Motor neuron (in vitro differentiated cells): Measurements from ENCODE around the gene CXCL1. TPM values are rescaled to one million over a fixed set of nuclear protein-coding genes. Genes with fewer than 3 reads are reported as not detected.

Experiments
- ATAC-seq, 8 experiments: fragments of 200-7000 bp; cut with Tn5 transposase; replicated peaks in 6 of 8; 2 replicates each; pipeline ENCODE4 v1.8.0; 2021; ENCODE audit warnings: mild to moderate bottlenecking in 8 of 8, moderate library complexity in 8 of 8
- H3K27ac ChIP-seq, 2 donors: fragments of 250-450 bp; sonication (Bioruptor Pico); 2 replicates each; pipeline ENCODE4 v1.9.0; 2021; ENCODE audit warnings: antibody characterized with exemption in 2 of 2, mild to moderate bottlenecking in 2 of 2, moderate library complexity in 1 of 2
- H3K4me1 ChIP-seq, 2 donors: fragments of 250-450 bp; sonication (Bioruptor Pico); replicated peaks in 1 of 2; 2 replicates each; pipeline ENCODE4 v1.6.1; 2021; ENCODE audit warnings: antibody characterized with exemption in 2 of 2, mild to moderate bottlenecking in 2 of 2, moderate library complexity in 1 of 2
- H3K4me3 ChIP-seq, 5 donors: fragments of 250-450 bp; sonication (Bioruptor Pico); 2 replicates each; pipeline ENCODE4 v1.9.0; 2021; ENCODE audit warnings: antibody characterized with exemption in 5 of 5, mild to moderate bottlenecking in 5 of 5, moderate library complexity in 4 of 5
- WGBS, 10 experiments: fragments of 450-650 bp; shearing (Covaris generic); methylation state at CpG; one replicate each; pipeline ENCODE4 v1.0.0; 2022; 5-methylcytosine and 5-hydroxymethylcytosine counted together
- in situ Hi-C, 9 experiments: fragments of 400-800 bp; cut with MboI; loops; one replicate each; pipeline ENCODE4 v1.15.0; 2021; ENCODE audit warnings: low sequenced_read_pairs in 9 of 9, low pct_unique_long_range_greater_than_20kb in 2 of 9; ENCODE audit not compliant: unreplicated experiment in 9 of 9
- total RNA-seq, 8 experiments: library from RNA; unstranded; fragments of 300-600 nt; gene quantifications; 2 replicates each; pipeline versions ENCODE4 v1.2.3 to v1.2.4, GENCODE V29; 2022

CXCL1 gene
- total RNA-seq, 8 experiments from 2014 or later, result 0.18 to 50.5 (median 2.5) TPM; not detected in 1

GRCh38 chr4:73856518-73856917, 12.7 kb upstream of the CXCL1 start:
- no peak for ATAC-seq
- Histone ChIP-seq H3K4me3 (no peak overlapping the region), H3K4me1 (no peaks in the 10 kb centered on the region), H3K27ac (no peak overlapping the region)
- in situ Hi-C loops, result loop anchor here in 1 of 9 experiments (25.0 kb wide), 1 partner anchor 119 kb away; the partner anchor contains the start of gene CXCL8

DNA sequence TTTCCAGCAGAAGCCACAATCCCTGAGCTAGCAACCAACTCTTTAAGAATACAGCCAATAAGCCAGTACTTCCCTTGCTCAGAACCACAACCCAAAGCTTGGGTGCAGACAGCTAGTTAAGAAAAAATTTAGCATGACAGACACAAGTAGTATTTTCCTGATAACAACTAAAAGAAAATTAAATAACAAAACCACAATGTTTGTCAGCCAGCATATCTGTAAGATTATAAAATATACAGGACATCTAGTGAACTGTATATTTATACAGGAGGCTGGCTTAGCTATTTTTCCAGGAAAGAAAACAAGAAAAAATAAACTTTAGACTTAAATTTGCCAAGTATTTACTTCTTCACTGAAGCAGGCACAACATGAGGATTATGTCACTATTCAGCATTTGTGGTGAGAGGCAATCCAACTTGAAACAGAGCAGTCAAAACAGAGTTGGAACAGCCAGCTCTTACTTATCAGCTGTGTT, 9.5 kb upstream of the CXCL1 start:
- no peak overlapping the region for H3K4me3 ChIP-seq
- no peaks in the 10 kb centered on the region for H3K4me1 ChIP-seq
- no peak for ATAC-seq
- H3K27ac ChIP-seq, result no peak overlapping the region
- in situ Hi-C loops, result loop anchor here in 1 of 9 experiments (25.0 kb wide), 1 partner anchor 122 kb away; the partner anchor contains the start of gene CXCL8

GRCh38 chr4:73860181-73860580, 9.0 kb upstream of the CXCL1 start:
- ATAC-seq, result no peak
- 10 to 100% (median 58%) methylated on average over 1 to 4 of the region's 4 CpGs for WGBS, 10 experiments
- in situ Hi-C loops, result loop anchor here in 1 of 9 experiments (25.0 kb wide), 1 partner anchor 123 kb away; the partner anchor contains the start of gene CXCL8
- no peak overlapping the region for H3K4me3 ChIP-seq
- no peaks in the 10 kb centered on the region for H3K4me1 ChIP-seq
- H3K27ac ChIP-seq, result no peak overlapping the region

DNA sequence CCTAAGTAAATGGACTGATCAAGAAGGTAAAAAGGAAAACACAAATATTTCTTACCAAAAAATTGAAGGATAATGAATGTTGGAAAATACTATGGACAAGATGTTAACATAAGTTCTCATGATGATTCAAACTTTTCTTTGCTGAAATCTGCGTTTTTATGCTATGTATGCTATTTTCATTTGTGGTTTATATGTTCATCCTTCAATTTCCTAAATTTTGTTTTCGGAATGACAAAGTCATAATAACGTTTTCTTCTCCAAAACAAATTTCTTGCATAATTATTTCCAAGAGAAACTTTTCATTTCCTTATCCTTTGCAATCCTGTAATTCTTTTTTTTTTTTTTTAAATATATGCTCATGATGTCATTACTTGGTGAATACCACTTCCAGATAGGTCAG, 8.3 kb upstream of the CXCL1 start:
- H3K4me3 ChIP-seq, result no peak overlapping the region
- ATAC-seq, result no peak
- in situ Hi-C loops, result loop anchor here in 1 of 9 experiments (25.0 kb wide), 1 partner anchor 124 kb away; the partner anchor contains the start of gene CXCL8
- WGBS, 10 experiments, result 46 to 100% (median 81%) methylated on average over 1 to 3 of the region's 3 CpGs
- H3K4me1 ChIP-seq, result no peaks in the 10 kb centered on the region
- no peak overlapping the region for H3K27ac ChIP-seq

- ATAC-seq, result no peak
Observed at GRCh38 chr4:73862322-73862721, 6.9 kb upstream of the CXCL1 start.

DNA sequence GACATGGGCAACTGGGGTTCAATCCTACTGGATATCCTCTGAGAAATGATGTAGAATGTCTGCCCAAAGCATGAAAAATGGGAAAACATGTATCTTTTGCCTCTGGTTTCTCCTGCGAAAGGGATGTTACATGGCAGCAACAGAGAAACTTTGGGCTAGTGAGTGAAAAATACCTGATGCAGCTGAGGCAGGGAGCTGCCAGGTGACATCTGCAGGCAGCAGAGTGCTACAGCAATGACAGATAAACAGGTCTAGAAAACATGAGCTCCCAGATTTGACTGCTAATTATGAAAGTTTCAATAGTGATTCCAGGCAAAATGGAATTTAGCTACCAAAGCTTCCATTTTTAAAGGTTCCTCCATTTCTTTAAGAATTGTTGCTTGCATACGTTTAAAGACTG, 4.8 kb upstream of the CXCL1 start:
- H3K4me3 ChIP-seq, result no peak overlapping the region
- 58 to 100% (median 83%) methylated on average over 1 to 2 of the region's 2 CpGs for WGBS, 10 experiments
- no peaks in the 10 kb centered on the region for H3K4me1 ChIP-seq
- H3K27ac ChIP-seq, result no peak overlapping the region
- in situ Hi-C loops, result loop anchor here in 1 of 9 experiments (25.0 kb wide), 1 partner anchor 127 kb away; the partner anchor contains the start of gene CXCL8
- ATAC-seq, result peak in 2 of 8 experiments; percentile 8 to 15

More at GRCh38 chr4:73862322-73862721, 6.9 kb upstream of the CXCL1 start:
- in situ Hi-C loops, result loop anchor here in 1 of 9 experiments (25.0 kb wide), 1 partner anchor 125 kb away; the partner anchor contains the start of gene CXCL8
- no peak overlapping the region for H3K27ac ChIP-seq
- WGBS, 10 experiments, result 70 to 100% (median 100%) methylated on average over 1 of the region's 1 CpG; no CpG with 5 or more reads in 4 of the 10 experiments
- H3K4me3 ChIP-seq, result no peak overlapping the region
- H3K4me1 ChIP-seq, result no peaks in the 10 kb centered on the region

- H3K27ac ChIP-seq, result no peak overlapping the region
- no peak overlapping the region for H3K4me3 ChIP-seq
- no peaks in the 10 kb centered on the region for H3K4me1 ChIP-seq
- WGBS, 10 experiments, result 33 to 94% (median 82%) methylated on average over 4 to 8 of the region's 8 CpGs
- in situ Hi-C loops, result loop anchor here in 1 of 9 experiments (25.0 kb wide), 1 partner anchor 128 kb away; the partner anchor contains the start of gene CXCL8
- ATAC-seq, result peak in 1 of 8 experiments; percentile 12
Observed at GRCh38 chr4:73864961-73865360, 4.2 kb upstream of the CXCL1 start.

GRCh38 chr4:73865431-73866096, 3.6 kb upstream of the CXCL1 start:
- in situ Hi-C loops, result loop anchor here in 1 of 9 experiments (25.0 kb wide), 1 partner anchor 128 kb away; the partner anchor contains the start of gene CXCL8
- ATAC-seq, result no peak
- WGBS, 10 experiments, result 44 to 100% (median 82%) methylated on average over 2 to 5 of the region's 5 CpGs
- H3K27ac ChIP-seq, result no peak overlapping the region
- H3K4me3 ChIP-seq, result no peak overlapping the region
- no peaks in the 10 kb centered on the region for H3K4me1 ChIP-seq

- ATAC-seq, result no peak
Observed at GRCh38 chr4:73866246-73866645, 2.9 kb upstream of the CXCL1 start.

GRCh38 chr4:73867783-73868182, 1.4 kb upstream of the CXCL1 start:
- Histone ChIP-seq H3K4me3 (no peak overlapping the region), H3K4me1 (no peaks in the 10 kb centered on the region), H3K27ac (no peak overlapping the region)
- no peak for ATAC-seq
- 33 to 100% (median 86%) methylated on average over 1 to 3 of the region's 3 CpGs; no CpG with 5 or more reads in 4 of the 10 experiments for WGBS, 10 experiments
- in situ Hi-C loops, result loop anchor here in 1 of 9 experiments (25.0 kb wide), 1 partner anchor 130 kb away; the partner anchor contains the start of gene CXCL8

More at GRCh38 chr4:73866246-73866645, 2.9 kb upstream of the CXCL1 start:
- in situ Hi-C loops, result loop anchor here in 1 of 9 experiments (25.0 kb wide), 1 partner anchor 129 kb away; the partner anchor contains the start of gene CXCL8
- H3K27ac ChIP-seq, result no peak overlapping the region
- H3K4me3 ChIP-seq, result no peak overlapping the region
- 5 to 83% (median 44%) methylated on average over 1 to 2 of the region's 2 CpGs; no CpG with 5 or more reads in 2 of the 10 experiments for WGBS, 10 experiments
- no peaks in the 10 kb centered on the region for H3K4me1 ChIP-seq

- no peak overlapping the region for H3K27ac ChIP-seq
- peak in 3 of 8 experiments; percentile 30 to 52 (median 41) for ATAC-seq
- in situ Hi-C loops, result loop anchor here in 1 of 9 experiments (25.0 kb wide), 1 partner anchor 131 kb away; the partner anchor contains the start of gene CXCL8
- WGBS, 10 experiments, result 20 to 100% (median 83%) methylated on average over 1 to 10 of the region's 16 CpGs; no CpG with 5 or more reads in 1 of the 10 experiments
- peak overlapping the region; percentile 26 to 49 (median 37) for H3K4me3 ChIP-seq
- no peaks in the 10 kb centered on the region for H3K4me1 ChIP-seq
Observed at GRCh38 chr4:73868206-73869129, 725 bp upstream of the CXCL1 start.

DNA sequence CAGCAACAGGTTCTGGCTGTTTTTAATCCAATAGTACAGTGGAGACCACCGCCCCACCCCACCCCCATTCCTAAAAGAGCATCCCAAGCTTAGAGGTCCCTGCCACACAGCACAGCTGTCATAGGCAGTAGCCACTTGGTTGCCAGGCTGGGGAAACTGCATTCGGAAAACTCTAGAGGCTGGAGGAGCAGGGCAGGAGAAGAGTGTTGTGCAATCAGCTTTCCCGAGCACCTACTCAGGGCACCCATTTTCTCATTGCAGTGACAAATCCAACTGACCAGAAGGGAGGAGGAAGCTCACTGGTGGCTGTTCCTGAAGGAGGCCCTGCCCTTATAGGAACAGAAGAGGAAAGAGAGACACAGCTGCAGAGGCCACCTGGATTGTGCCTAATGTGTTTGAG, 1.1 kb downstream of the CXCL1 start:
- WGBS, 10 experiments, result 52 to 100% (median 86%) methylated on average over 1 to 2 of the region's 3 CpGs; no CpG with 5 or more reads in 4 of the 10 experiments
- no peak for ATAC-seq
- Histone ChIP-seq H3K27ac (no peak overlapping the region), H3K4me1 (no peaks in the 10 kb centered on the region), H3K4me3 (no peak overlapping the region)
- in situ Hi-C loops, result loop anchor here in 1 of 9 experiments (25.0 kb wide), 1 partner anchor 133 kb away; the partner anchor contains the start of gene CXCL8
